Measurements from ENCODE around the gene SPTBN5.

The SPTBN5 gene

DNA sequence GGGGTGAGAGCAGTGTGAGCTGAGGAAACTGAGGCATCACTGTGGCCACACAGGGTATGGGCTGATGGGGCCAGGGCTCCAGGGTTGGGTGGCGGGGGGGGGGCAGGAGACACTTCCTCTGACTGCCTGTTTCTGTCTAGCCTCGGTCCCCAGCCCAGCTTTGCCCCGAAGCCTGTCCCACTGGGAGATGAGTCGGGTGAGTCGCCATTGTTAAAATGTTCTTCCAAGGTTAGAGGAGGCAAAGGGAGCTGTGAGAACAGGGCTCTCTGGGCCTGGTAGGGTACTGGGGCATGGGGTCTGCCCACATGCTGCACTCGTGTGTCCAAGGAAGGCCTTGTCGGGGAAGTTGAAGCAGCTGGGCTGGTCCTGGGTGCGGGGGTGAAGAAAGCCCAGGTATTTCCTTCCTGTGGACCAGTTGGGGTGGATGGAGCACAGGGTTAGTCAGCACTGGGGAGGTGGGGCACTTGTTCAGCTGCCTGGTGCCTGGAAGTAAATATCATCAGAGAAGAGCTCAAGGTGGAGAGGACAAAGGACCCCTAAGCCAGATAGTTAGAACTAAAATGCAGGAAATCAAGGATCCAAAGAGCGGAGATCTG, 74.3 kb downstream of the SPTBN5 start (continued):
- TF ChIP-seq OSR1 (CRISPR knock-in tag; IDR thresholded peaks at IDR 0.05) (no peak), ZNF8 (CRISPR knock-in tag; IDR thresholded peaks at IDR 0.05) (no peak)

DNA sequence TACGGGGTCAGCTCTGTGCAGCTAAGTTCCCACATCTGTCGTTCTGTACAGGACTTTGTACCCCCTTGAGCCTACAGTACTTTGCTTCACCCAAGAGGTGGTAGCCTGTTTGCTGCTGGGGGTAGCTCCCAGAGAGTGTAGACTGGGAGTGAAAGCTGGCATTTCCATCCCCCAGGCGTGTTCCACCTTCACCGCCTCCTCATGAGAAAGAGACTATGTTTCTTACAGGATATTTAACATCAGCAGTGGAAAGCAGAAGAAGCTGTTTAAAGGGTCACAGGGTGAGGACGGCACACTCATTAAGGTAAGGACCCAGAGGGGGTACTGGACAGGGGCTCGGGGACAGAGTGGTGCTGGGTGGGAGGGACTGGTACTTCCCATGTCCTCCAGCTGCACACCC, 76.1 kb downstream of the SPTBN5 start:
- ATAC-seq: no peak
- TF ChIP-seq CREB5 (CRISPR knock-in tag; IDR thresholded peaks at IDR 0.05; ENCODE audit: low read depth): no peak
- no peak for TF ChIP-seq POU6F1 (CRISPR knock-in tag; IDR thresholded peaks at IDR 0.05; ENCODE audit: borderline replicate concordance, low read depth)
- TF ChIP-seq ZFP3 (CRISPR knock-in tag; IDR thresholded peaks at IDR 0.05): no peak
- TF ChIP-seq ESRRG (CRISPR knock-in tag; IDR thresholded peaks at IDR 0.05): no peak
- TF ChIP-seq, protein P1, sequence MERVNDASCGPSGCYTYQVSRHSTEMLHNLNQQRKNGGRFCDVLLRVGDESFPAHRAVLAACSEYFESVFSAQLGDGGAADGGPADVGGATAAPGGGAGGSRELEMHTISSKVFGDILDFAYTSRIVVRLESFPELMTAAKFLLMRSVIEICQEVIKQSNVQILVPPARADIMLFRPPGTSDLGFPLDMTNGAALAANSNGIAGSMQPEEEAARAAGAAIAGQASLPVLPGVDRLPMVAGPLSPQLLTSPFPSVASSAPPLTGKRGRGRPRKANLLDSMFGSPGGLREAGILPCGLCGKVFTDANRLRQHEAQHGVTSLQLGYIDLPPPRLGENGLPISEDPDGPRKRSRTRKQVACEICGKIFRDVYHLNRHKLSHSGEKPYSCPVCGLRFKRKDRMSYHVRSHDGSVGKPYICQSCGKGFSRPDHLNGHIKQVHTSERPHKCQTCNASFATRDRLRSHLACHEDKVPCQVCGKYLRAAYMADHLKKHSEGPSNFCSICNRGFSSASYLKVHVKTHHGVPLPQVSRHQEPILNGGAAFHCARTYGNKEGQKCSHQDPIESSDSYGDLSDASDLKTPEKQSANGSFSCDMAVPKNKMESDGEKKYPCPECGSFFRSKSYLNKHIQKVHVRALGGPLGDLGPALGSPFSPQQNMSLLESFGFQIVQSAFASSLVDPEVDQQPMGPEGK (CRISPR knock-in tag; IDR thresholded peaks at IDR 0.05; ENCODE audit: borderline replicate concordance): no peak
- TF ChIP-seq TOX (CRISPR knock-in tag; IDR thresholded peaks at IDR 0.05; ENCODE audit: borderline replicate concordance): no peak
- no peak for TF ChIP-seq ZFP30 (CRISPR knock-in tag; IDR thresholded peaks at IDR 0.05)
- TF ChIP-seq SNAI2 (CRISPR knock-in tag; IDR thresholded peaks at IDR 0.05): no peak
- no peak for TF ChIP-seq ZNF565 (CRISPR knock-in tag; conservative IDR thresholded peaks at IDR 0.05; ENCODE audit: low read depth)
- TF ChIP-seq GLIS3 (CRISPR knock-in tag; IDR thresholded peaks at IDR 0.05): no peak
- TF ChIP-seq BACH2 (CRISPR knock-in tag; IDR thresholded peaks at IDR 0.05; ENCODE audit: borderline replicate concordance): no peak
- no peak for TF ChIP-seq TCF4 (CRISPR knock-in tag; IDR thresholded peaks at IDR 0.05; ENCODE audit: borderline replicate concordance)
- TF ChIP-seq ISL1 (CRISPR knock-in tag; IDR thresholded peaks at IDR 0.05): no peak
- TF ChIP-seq PPARA (CRISPR knock-in tag; IDR thresholded peaks at IDR 0.05; ENCODE audit: borderline replicate concordance): no peak
- no peak for TF ChIP-seq CSRNP3 (CRISPR knock-in tag; IDR thresholded peaks at IDR 0.05)
- TF ChIP-seq ZC3H10 (CRISPR knock-in tag; IDR thresholded peaks at IDR 0.05): no peak
- no peak for TF ChIP-seq ZNF8 (CRISPR knock-in tag; IDR thresholded peaks at IDR 0.05)
- no peak for TF ChIP-seq CSDC2 (CRISPR knock-in tag; IDR thresholded peaks at IDR 0.05)

- TF ChIP-seq GLIS3 (CRISPR knock-in tag; IDR thresholded peaks at IDR 0.05) (no peak), OSR1 (CRISPR knock-in tag; IDR thresholded peaks at IDR 0.05) (no peak), ZNF70 (CRISPR knock-in tag; IDR thresholded peaks at IDR 0.05) (no peak), ESRRG (CRISPR knock-in tag; IDR thresholded peaks at IDR 0.05) (no peak), TOX (CRISPR knock-in tag; IDR thresholded peaks at IDR 0.05; ENCODE audit: borderline replicate concordance) (no peak), ARNTL (CRISPR knock-in tag; IDR thresholded peaks at IDR 0.05; ENCODE audit: borderline replicate concordance, low read depth) (no peak), CREB5 (CRISPR knock-in tag; IDR thresholded peaks at IDR 0.05; ENCODE audit: low read depth) (no peak), CSRNP3 (CRISPR knock-in tag; IDR thresholded peaks at IDR 0.05) (no peak), RARB (CRISPR knock-in tag; IDR thresholded peaks at IDR 0.05) (no peak), ZNF8 (CRISPR knock-in tag; IDR thresholded peaks at IDR 0.05) (no peak), SNAI2 (CRISPR knock-in tag; IDR thresholded peaks at IDR 0.05) (no peak), ISL1 (CRISPR knock-in tag; IDR thresholded peaks at IDR 0.05) (no peak), TSHZ2 (CRISPR knock-in tag; IDR thresholded peaks at IDR 0.05) (no peak)
- no peak for ATAC-seq
Measured at GRCh38 chr15:41817327-41817726, 76.5 kb downstream of the SPTBN5 start.
